Natural killer cell treated with Interleukin-12 subunit alpha and Interleukin-12 subunit beta and Interleukin-15 and Interleukin-18, amount 100 ng/mL, for 72 hours (primary cell): ENCODE measurements around the gene SEMA3E. TPM values are rescaled to one million over a fixed set of nuclear protein-coding genes. Genes with fewer than 3 reads are reported as not detected.
"Not testable (repeated sequence)": the region's sequence is repeated elsewhere in the genome, so short reads cannot be mapped to it uniquely, and the experiment has no call there.

Experiments
- ATAC-seq, 2 donors: fragments of 150-1000 bp; cut with Tn5 transposase in 1 of 2; sonication (Bioruptor Pico), chemical (Tn5 transposase) in 1 of 2; 2 replicates each; pipeline ENCODE4 v1.10.0; 2021
- DNase-seq: peaks from one replicate; pipeline ENCODE4 v3.0.0; 2022; ENCODE audit warnings: low spot score
- H3K27ac Mint-ChIP-seq, 2 donors: 1 replicate in 1 of 2; 2 replicates in 1 of 2; pipeline ENCODE4 v1.8.0; 2022; ENCODE audit warnings: mixed read lengths in 2 of 2, mild to moderate bottlenecking in 1 of 2, moderate library complexity in 1 of 2
- H3K27me3 Mint-ChIP-seq, 2 donors: 1 replicate in 1 of 2; 2 replicates in 1 of 2; pipeline ENCODE4 v1.8.0; 2022; ENCODE audit warnings: mixed read lengths in 2 of 2
- H3K36me3 Mint-ChIP-seq: one replicate; pipeline ENCODE4 v1.8.0; 2022; ENCODE audit warnings: mixed read lengths
- H3K4me1 Mint-ChIP-seq, 2 donors: 1 replicate in 1 of 2; 2 replicates in 1 of 2; pipeline ENCODE4 v1.8.0; 2022; ENCODE audit warnings: low read depth in 2 of 2, mixed read lengths in 2 of 2, mild to moderate bottlenecking in 1 of 2
- H3K4me3 Mint-ChIP-seq: one replicate; pipeline ENCODE4 v1.8.0; 2022; ENCODE audit warnings: mixed read lengths
- H3K9me3 Mint-ChIP-seq: 2 replicates; pipeline ENCODE4 v1.8.0; 2022; ENCODE audit warnings: mixed read lengths
- total RNA-seq, 2 donors: library from RNA; stranded (reverse); gene quantifications; one replicate each; pipeline ENCODE4 v1.2.3, GENCODE V29; 2022

SEMA3E gene
- total RNA-seq, 2 donors from 2014 or later: not detected

GRCh38 chr7:83562289-83562688 is 86.7 kb downstream of the SEMA3E start:
- Mint-ChIP-seq H3K4me1 (no peaks in the 10 kb centered on the region), H3K9me3 (peaks cover 11% of the 10 kb centered on the region), H3K4me3 (no peak overlapping the region), H3K36me3 (peaks cover 13% of the 10 kb centered on the region), H3K27ac (no peak overlapping the region), H3K27me3 (no peaks in the 10 kb centered on the region)
- ATAC-seq: no peak
- no peak for DNase-seq

GRCh38 chr7:83559887-83560286 is 89.1 kb downstream of the SEMA3E start:
- no peak for ATAC-seq
- H3K27me3 Mint-ChIP-seq: no peaks in the 10 kb centered on the region
- H3K36me3 Mint-ChIP-seq: peaks cover 4% of the 10 kb centered on the region
- H3K27ac Mint-ChIP-seq: no peak overlapping the region
- no peaks in the 10 kb centered on the region for H3K4me1 Mint-ChIP-seq
- DNase-seq: no peak
- peaks cover 3% of the 10 kb centered on the region for H3K9me3 Mint-ChIP-seq
- H3K4me3 Mint-ChIP-seq: no peak overlapping the region

DNA sequence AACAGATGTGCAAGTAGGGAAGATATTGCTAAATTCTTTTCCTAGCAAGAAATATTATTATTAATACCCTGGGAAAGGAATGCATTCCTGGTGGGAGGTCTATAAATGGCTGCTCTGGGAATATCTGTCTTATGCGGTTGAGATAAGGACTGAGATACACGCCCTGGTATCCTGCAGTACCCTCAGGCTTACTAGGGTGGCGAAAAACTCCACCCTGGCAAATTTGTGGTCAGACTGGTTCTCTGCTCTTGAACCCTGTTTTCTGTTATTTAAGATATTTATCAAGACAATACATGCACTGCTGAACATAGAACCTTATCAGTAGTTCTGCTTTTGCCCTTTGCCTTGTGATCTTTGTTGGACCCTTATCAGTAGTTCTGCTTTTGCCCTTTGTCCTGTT is 96.4 kb downstream of the SEMA3E start:
- not testable (repeated sequence) for H3K27me3 Mint-ChIP-seq, ATAC-seq, H3K27ac Mint-ChIP-seq, DNase-seq, H3K36me3 Mint-ChIP-seq, H3K4me3 Mint-ChIP-seq, H3K4me1 Mint-ChIP-seq
- peaks cover 15% of the 10 kb centered on the region for H3K9me3 Mint-ChIP-seq

DNA sequence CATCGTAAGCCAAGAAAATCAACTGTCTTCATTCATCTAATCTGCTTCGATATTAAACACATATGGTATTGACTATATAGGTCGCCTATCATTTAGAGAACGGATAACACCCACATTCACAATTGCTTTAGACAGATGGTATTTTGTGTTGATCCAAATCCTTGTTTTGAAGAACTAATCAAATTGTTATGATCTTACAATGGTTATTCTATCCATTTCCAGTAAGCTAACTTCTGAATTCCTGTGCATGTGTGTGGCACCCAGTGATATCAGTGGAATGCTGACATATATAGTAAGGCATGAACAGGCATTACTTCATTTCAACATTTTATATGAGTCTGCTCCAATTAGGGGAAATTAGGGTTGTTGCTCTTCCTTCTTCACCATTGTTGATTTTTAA is 98.8 kb downstream of the SEMA3E start:
- Mint-ChIP-seq H3K27me3 (no peaks in the 10 kb centered on the region), H3K4me3 (no peak overlapping the region), H3K36me3 (no peaks in the 10 kb centered on the region), H3K4me1 (no peaks in the 10 kb centered on the region), H3K27ac (no peak overlapping the region), H3K9me3 (peaks cover 20% of the 10 kb centered on the region)
- ATAC-seq: no peak
- no peak for DNase-seq

DNA sequence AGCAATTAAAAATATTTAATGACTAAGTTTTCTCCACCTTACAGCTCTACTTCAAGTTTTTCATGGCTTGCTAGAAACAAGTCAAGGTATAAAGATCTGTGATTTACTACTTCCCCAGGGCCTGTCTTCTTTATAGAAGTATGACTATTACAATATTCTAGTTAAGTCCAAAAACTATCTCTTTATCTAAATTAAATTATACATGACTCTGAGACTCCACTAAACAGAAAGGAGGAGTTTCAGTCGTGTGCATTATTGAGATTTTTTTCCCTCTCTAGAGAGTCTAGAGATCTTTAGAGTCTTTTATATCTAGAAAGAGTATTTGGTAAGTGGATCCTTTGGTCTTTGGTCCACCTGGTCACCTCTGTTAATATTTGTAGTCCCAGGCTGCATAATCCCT is 100.7 kb downstream of the SEMA3E start:
- no peak overlapping the region for H3K27ac Mint-ChIP-seq
- ATAC-seq (no peak), DNase-seq (no peak)
- H3K4me3 Mint-ChIP-seq: no peak overlapping the region
- H3K27me3 Mint-ChIP-seq: no peaks in the 10 kb centered on the region
- no peaks in the 10 kb centered on the region for H3K36me3 Mint-ChIP-seq
- no peaks in the 10 kb centered on the region for H3K4me1 Mint-ChIP-seq
- H3K9me3 Mint-ChIP-seq: peaks cover 17% of the 10 kb centered on the region

DNA sequence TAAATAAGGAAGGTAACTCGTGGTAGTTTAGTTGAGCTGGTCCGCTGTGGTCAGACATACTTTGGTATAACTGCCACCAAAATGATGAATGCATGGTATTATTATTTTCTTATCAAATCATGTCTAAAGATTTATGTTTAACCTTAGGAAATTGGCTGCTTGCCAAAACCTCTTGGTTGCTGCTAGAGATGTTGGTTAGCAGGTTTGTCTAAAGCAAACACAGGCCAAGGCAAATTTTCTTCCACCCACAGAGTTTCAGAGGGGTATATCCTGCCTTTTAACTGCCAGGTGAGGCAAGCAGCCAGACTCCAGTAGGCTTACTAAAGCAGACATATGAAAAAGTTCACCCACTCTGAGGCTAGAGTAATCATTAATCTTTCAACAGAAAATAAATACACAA is 101.4 kb downstream of the SEMA3E start:
- H3K36me3 Mint-ChIP-seq: no peaks in the 10 kb centered on the region
- no peak overlapping the region for H3K4me3 Mint-ChIP-seq
- H3K9me3 Mint-ChIP-seq: peaks cover 12% of the 10 kb centered on the region

DNA sequence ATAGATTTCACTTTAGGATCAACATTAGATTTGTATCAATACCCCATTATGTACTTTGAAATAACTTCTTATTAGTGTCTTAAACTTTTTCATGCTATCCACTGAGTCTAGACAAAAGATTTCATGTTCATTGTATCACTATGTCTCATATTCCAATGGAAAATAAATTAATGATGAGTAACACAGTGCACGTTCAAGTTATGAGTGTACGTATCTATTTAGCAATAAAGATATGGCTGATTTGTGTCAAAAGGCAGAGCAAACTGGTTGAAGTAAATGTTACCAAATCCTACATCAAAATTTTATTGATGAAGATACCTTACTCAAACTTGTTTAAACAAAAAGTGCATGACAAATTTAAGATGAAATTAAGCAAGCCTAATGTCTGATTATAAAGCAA is 102.4 kb downstream of the SEMA3E start:
- ATAC-seq: no peak
- Mint-ChIP-seq H3K36me3 (no peaks in the 10 kb centered on the region), H3K4me1 (no peaks in the 10 kb centered on the region), H3K9me3 (peaks cover 14% of the 10 kb centered on the region), H3K27me3 (no peaks in the 10 kb centered on the region), H3K27ac (no peak overlapping the region), H3K4me3 (no peak overlapping the region)
- no peak for DNase-seq

More for the DNA sequence above, 101.4 kb downstream of the SEMA3E start:
- no peaks in the 10 kb centered on the region for H3K27me3 Mint-ChIP-seq
- H3K4me1 Mint-ChIP-seq: no peaks in the 10 kb centered on the region
- H3K27ac Mint-ChIP-seq: no peak overlapping the region
- no peak for ATAC-seq
- DNase-seq: no peak

GRCh38 chr7:83541187-83541960 is 107.6 kb downstream of the SEMA3E start:
- ATAC-seq (no peak), DNase-seq (no peak)
- peaks cover 21% of the 10 kb centered on the region for H3K9me3 Mint-ChIP-seq
- no peak overlapping the region for H3K4me3 Mint-ChIP-seq
- no peaks in the 10 kb centered on the region for H3K4me1 Mint-ChIP-seq
- H3K36me3 Mint-ChIP-seq: peaks cover 5% of the 10 kb centered on the region
- H3K27ac Mint-ChIP-seq: no peak overlapping the region
- no peaks in the 10 kb centered on the region for H3K27me3 Mint-ChIP-seq

GRCh38 chr7:83534488-83534887 is 114.5 kb downstream of the SEMA3E start:
- H3K4me1 Mint-ChIP-seq: no peaks in the 10 kb centered on the region
- peaks cover 9% of the 10 kb centered on the region for H3K9me3 Mint-ChIP-seq
- no peak for ATAC-seq
- no peak overlapping the region for H3K27ac Mint-ChIP-seq
- H3K4me3 Mint-ChIP-seq: no peak overlapping the region
- H3K27me3 Mint-ChIP-seq: no peaks in the 10 kb centered on the region
- DNase-seq: no peak
- H3K36me3 Mint-ChIP-seq: peaks cover 5% of the 10 kb centered on the region

- Mint-ChIP-seq H3K9me3 (peaks cover 3% of the 10 kb centered on the region), H3K4me1 (no peaks in the 10 kb centered on the region), H3K4me3 (no peak overlapping the region), H3K36me3 (peaks cover 5% of the 10 kb centered on the region), H3K27me3 (no peaks in the 10 kb centered on the region), H3K27ac (no peak overlapping the region)
- no peak for ATAC-seq
- no peak for DNase-seq
Observed at GRCh38 chr7:83532219-83532618, 116.7 kb downstream of the SEMA3E start.

- Mint-ChIP-seq H3K27ac (no peak overlapping the region), H3K4me1 (no peaks in the 10 kb centered on the region), H3K36me3 (peaks cover under 1% of the 10 kb centered on the region), H3K4me3 (no peak overlapping the region), H3K27me3 (no peaks in the 10 kb centered on the region), H3K9me3 (peaks cover 3% of the 10 kb centered on the region)
- DNase-seq: no peak
- no peak for ATAC-seq
Observed at GRCh38 chr7:83531766-83532165, 117.2 kb downstream of the SEMA3E start.

- Mint-ChIP-seq H3K9me3 (peaks cover 8% of the 10 kb centered on the region), H3K27me3 (no peaks in the 10 kb centered on the region), H3K27ac (no peak overlapping the region), H3K36me3 (peaks cover 5% of the 10 kb centered on the region), H3K4me3 (no peak overlapping the region), H3K4me1 (no peaks in the 10 kb centered on the region)
- ATAC-seq: no peak
- DNase-seq: no peak
Observed at GRCh38 chr7:83528925-83529423, 120.0 kb downstream of the SEMA3E start.

DNA sequence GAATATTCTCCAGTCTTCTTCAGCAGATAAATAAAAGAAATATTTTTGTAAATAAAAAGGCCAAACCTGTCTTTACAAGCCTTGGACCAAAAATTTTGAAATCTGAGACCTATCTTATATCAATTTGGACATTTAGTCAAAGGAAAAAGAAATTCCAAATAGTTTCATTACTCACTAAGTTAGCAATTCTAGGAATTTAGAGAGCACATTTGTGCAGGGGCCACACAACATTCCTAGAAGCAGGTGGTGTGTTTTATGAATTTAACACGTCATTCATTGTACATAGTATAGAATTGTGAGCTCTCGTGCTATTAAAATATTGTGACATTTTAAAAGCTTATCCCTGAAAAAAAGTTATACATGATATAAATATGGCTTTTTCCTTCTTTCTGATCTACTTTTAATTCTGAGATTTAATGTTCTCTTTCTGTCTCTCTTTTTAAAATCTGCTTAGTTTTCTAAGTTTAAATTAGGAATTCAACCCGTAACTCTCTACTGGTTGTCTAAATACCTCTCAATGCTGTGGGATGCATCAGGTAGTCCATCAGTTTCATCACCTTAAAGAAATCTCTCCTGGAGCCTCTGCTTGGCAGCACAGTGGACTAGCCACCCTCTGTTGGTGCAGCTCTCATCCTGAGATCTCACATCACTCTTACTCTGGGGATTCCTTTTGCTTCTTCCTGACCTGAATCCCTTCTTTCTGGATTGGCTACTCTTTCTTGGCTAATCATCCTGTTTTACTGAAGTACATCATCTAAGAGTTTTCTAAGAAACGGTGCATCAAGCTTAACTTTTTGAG is 124.5 kb downstream of the SEMA3E start:
- DNase-seq: no peak
- no peak overlapping the region for H3K4me3 Mint-ChIP-seq
- H3K36me3 Mint-ChIP-seq: peaks cover 5% of the 10 kb centered on the region
- peaks cover 11% of the 10 kb centered on the region for H3K9me3 Mint-ChIP-seq
- no peak overlapping the region for H3K27ac Mint-ChIP-seq
- no peak for ATAC-seq
- no peaks in the 10 kb centered on the region for H3K4me1 Mint-ChIP-seq
- no peaks in the 10 kb centered on the region for H3K27me3 Mint-ChIP-seq

DNA sequence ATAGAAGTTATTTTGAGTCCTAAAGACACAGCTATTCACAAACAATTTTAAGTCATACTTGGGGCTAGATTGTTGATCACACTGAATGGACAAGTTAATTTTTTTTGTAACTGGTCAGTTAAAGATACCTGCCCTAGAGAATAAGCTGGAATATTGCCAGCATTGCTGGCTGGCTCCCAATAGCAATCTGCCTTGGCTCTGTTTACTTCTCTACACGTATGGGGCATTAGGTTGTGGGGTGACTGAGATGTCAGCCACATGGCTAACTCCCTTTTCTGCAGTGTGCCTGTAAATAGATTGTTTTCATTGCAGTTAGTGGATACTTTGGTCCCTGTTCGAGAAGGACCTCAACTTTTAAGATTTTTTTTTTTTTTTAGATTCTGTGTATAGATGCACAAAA is 128.2 kb downstream of the SEMA3E start:
- Mint-ChIP-seq H3K27me3 (no peaks in the 10 kb centered on the region), H3K9me3 (peaks cover 15% of the 10 kb centered on the region)
- ATAC-seq: no peak

More for the DNA sequence above, 128.2 kb downstream of the SEMA3E start:
- peaks cover 4% of the 10 kb centered on the region for H3K36me3 Mint-ChIP-seq
- DNase-seq: no peak
- H3K4me1 Mint-ChIP-seq: no peaks in the 10 kb centered on the region
- H3K27ac Mint-ChIP-seq: no peak overlapping the region
- H3K4me3 Mint-ChIP-seq: no peak overlapping the region
